ENCODE measurements around the gene TAS2R42.

The TAS2R42 gene

DNA sequence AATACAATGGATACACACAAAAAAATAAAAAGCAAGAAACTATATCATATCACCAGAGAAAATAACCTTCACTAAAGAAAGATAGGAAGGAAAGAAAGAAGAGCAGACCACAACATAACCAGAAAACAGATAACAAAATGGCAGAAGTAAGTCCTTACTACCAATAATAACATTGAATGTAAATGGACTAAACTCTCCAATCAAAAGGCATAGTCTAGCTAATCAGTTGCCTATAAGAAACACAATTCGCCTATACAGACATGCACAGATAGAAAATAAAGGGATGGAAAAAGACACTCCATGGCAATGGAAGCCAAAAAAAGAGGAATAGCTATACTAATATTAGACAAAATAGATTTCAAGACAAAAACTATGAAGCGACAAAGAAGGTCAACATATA is 43.4 kb downstream of the TAS2R42 start:
- no peak for DNase-seq

DNA sequence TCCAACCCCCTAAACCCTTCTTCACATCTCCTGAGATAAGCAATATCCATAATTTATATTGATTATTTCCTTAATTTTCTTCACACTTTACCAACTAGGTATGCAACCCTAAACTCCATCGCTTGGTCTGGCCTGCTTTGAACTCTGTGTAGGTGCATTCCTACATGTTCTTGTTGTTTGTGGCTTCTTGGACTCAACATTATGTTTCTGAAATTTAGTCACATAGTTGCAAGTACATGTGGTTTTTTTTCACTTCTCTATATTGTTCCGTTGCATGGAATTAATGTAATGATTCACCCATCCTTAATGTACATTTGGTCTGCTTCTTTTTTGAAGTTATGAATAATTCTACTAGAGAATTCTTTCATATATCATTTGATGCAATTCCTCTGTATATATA is 50.7 kb downstream of the TAS2R42 start:
- no peak for DNase-seq
